Activated T-helper 2 cell treated with anti-CD3 and anti-CD28 coated beads, Interferon-gamma antibody, Interleukin-2, Interleukin-4, amounts not matched to agents 10 μg/mL and 5 μg/mL and 100 μg/mL, durations not matched to agents 14 hours and 24 hours and 36 hours (primary cell): ENCODE data around the gene CMIP. TPM values are rescaled to one million over a fixed set of nuclear protein-coding genes. Genes with fewer than 3 reads are reported as not detected.

Source experiments
- DNase-seq: peaks from one replicate; pipeline ENCODE4 v3.0.0; 2021; ENCODE audit warnings: low spot score
- H3K27ac Mint-ChIP-seq: one replicate; pipeline ENCODE4 v1.8.0; 2021; ENCODE audit warnings: mixed read lengths
- H3K27me3 Mint-ChIP-seq: one replicate; pipeline ENCODE4 v1.8.0; 2021; ENCODE audit warnings: low read depth, mixed read lengths
- H3K36me3 Mint-ChIP-seq: one replicate; pipeline ENCODE4 v1.8.0; 2021; ENCODE audit warnings: low read depth, mixed read lengths
- H3K4me1 Mint-ChIP-seq: one replicate; pipeline ENCODE4 v1.8.0; 2021; ENCODE audit warnings: low read depth, mixed read lengths
- H3K4me3 Mint-ChIP-seq: one replicate; pipeline ENCODE4 v1.8.0; 2021; ENCODE audit warnings: low read depth, mild to moderate bottlenecking, moderate library complexity, mixed read lengths
- H3K9me3 Mint-ChIP-seq: one replicate; pipeline ENCODE4 v1.8.0; 2021; ENCODE audit warnings: mixed read lengths
- intact Hi-C: fragments of 100-400 bp; cut with micrococcal nuclease; formaldehyde crosslinking; loops from one replicate; pipeline ENCODE4 v1.15.1; 2023
- total RNA-seq: library from RNA; stranded (reverse); gene quantifications from 2 replicates; pipeline ENCODE4 v1.2.3, GENCODE V29; 2022

Gene CMIP
- total RNA-seq, 1 donor from 2014 or later: 68.0 TPM

- peaks cover 49% of the 10 kb centered on the region for H3K36me3 Mint-ChIP-seq
- H3K9me3 Mint-ChIP-seq: no peaks in the 10 kb centered on the region
- no peak overlapping the region for H3K27ac Mint-ChIP-seq
- DNase-seq: no peak
- no peak overlapping the region for H3K4me3 Mint-ChIP-seq
- H3K27me3 Mint-ChIP-seq: no peaks in the 10 kb centered on the region
- intact Hi-C loops: loop anchor here (10.0 kb wide), 1 partner anchor 287 kb away; no protein-coding TSS in a partner anchor
- peaks cover 26% of the 10 kb centered on the region for H3K4me1 Mint-ChIP-seq
Measured at GRCh38 chr16:81692021-81692420, 247.4 kb downstream of the CMIP start.

DNA sequence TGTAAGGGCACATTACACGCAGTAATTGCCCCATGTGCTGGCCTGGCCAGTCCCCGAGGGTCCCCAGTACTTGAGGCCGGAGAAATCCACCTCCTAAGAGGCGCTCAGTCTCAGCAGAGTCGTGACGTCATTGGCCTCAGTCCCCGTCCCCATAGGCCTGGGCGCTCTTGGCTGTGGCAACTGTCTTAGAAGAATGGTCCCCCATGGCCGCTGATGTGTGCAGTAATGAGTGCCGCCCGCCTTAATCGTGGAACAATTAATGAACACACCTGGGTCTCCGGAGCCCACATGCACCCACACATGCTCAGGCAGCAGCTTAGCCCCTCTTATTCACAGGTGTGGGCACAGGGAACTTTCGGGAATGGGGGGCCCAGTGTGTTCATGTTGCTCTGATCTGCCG, 248.0 kb downstream of the CMIP start:
- Mint-ChIP-seq H3K9me3 (no peaks in the 10 kb centered on the region), H3K36me3 (peaks cover 50% of the 10 kb centered on the region), H3K4me1 (peaks cover 25% of the 10 kb centered on the region), H3K27ac (peak overlapping the region; percentile 8), H3K4me3 (no peak overlapping the region), H3K27me3 (no peaks in the 10 kb centered on the region)
- intact Hi-C loops: loop anchor here (10.0 kb wide), 1 partner anchor 288 kb away; no protein-coding TSS in a partner anchor
- no peak for DNase-seq

GRCh38 chr16:81693041-81693743, 248.6 kb downstream of the CMIP start:
- intact Hi-C loops: loop anchor here (10.0 kb wide), 1 partner anchor 288 kb away; no protein-coding TSS in a partner anchor
- no peaks in the 10 kb centered on the region for H3K9me3 Mint-ChIP-seq
- no peaks in the 10 kb centered on the region for H3K27me3 Mint-ChIP-seq
- peaks cover 44% of the 10 kb centered on the region for H3K36me3 Mint-ChIP-seq
- H3K27ac Mint-ChIP-seq: peak overlapping the region; percentile 8
- H3K4me1 Mint-ChIP-seq: peaks cover 19% of the 10 kb centered on the region
- no peak for DNase-seq
- no peak overlapping the region for H3K4me3 Mint-ChIP-seq

- intact Hi-C loops: loop anchor here (10.0 kb wide), 1 partner anchor 289 kb away; no protein-coding TSS in a partner anchor
- Mint-ChIP-seq H3K27ac (peak overlapping the region; percentile 19), H3K36me3 (peaks cover 42% of the 10 kb centered on the region), H3K9me3 (no peaks in the 10 kb centered on the region), H3K4me3 (no peak overlapping the region), H3K4me1 (peaks cover 14% of the 10 kb centered on the region), H3K27me3 (no peaks in the 10 kb centered on the region)
- DNase-seq: no peak
Measured at GRCh38 chr16:81693744-81694303, 249.2 kb downstream of the CMIP start.

GRCh38 chr16:81694494-81695280, 250.1 kb downstream of the CMIP start:
- intact Hi-C loops: loop anchor here (10.0 kb wide), 1 partner anchor 290 kb away; no protein-coding TSS in a partner anchor
- H3K27me3 Mint-ChIP-seq: no peaks in the 10 kb centered on the region
- DNase-seq: no peak
- H3K27ac Mint-ChIP-seq: peak overlapping the region; percentile 77
- H3K4me1 Mint-ChIP-seq: peaks cover 12% of the 10 kb centered on the region
- H3K4me3 Mint-ChIP-seq: no peak overlapping the region
- H3K9me3 Mint-ChIP-seq: no peaks in the 10 kb centered on the region
- H3K36me3 Mint-ChIP-seq: peaks cover 39% of the 10 kb centered on the region

DNA sequence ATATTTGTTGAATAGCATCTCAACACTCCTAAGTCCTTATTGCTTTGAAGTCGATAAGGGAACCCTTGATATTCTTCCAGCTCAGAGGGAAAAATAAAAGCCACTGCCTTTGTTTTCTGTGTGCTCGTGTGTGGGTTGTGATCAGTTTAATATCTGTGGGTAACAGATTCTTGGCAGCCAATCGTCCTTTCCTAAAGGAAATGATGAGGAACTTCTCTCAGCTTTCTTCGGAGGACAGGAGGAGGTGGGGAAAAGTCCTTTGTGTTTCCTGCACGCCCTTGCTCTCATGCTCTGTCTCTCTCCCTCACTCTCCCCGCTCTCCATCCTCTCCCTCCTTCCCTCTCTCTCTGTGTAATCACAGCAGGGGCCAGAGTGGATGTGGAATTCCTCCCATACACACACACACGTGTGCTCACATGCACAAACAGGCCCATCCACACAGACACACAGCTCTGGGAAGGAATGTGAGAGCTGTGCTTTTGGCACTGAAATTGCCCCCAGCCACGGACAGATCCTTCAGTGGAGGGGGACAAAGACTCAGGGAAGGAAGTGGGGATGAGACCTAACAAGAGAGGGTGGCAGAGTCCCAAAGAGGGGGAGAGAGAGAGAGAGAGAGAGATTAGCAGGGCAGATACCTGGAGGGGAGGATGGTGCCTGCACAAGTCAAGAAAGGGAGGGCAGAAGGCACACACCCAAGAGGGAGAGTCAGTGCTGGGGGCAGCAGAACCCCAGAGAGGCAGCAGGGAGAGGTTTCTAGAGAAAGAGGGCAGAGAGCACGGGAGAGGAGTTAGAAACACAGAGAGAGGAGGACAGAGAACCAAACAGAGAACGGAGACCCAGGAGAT, 250.9 kb downstream of the CMIP start:
- Mint-ChIP-seq H3K4me1 (peaks cover 14% of the 10 kb centered on the region), H3K36me3 (peaks cover 47% of the 10 kb centered on the region), H3K9me3 (no peaks in the 10 kb centered on the region), H3K27me3 (no peaks in the 10 kb centered on the region), H3K27ac (peak overlapping the region; percentile 77), H3K4me3 (no peak overlapping the region)
- DNase-seq: no peak
- intact Hi-C loops: loop anchor here (2.0 to 10.0 kb wide), 2 partner anchors 63 to 291 kb away; no protein-coding TSS in a partner anchor

- Mint-ChIP-seq H3K27ac (peak overlapping the region; percentile 67), H3K9me3 (no peaks in the 10 kb centered on the region), H3K27me3 (no peaks in the 10 kb centered on the region), H3K4me3 (no peak overlapping the region), H3K4me1 (peaks cover 13% of the 10 kb centered on the region), H3K36me3 (peaks cover 47% of the 10 kb centered on the region)
- DNase-seq: no peak
- intact Hi-C loops: loop anchor here (2.0 to 10.0 kb wide), 2 partner anchors 64 to 292 kb away; no protein-coding TSS in a partner anchor
Measured at GRCh38 chr16:81696166-81696960, 251.8 kb downstream of the CMIP start.

DNA sequence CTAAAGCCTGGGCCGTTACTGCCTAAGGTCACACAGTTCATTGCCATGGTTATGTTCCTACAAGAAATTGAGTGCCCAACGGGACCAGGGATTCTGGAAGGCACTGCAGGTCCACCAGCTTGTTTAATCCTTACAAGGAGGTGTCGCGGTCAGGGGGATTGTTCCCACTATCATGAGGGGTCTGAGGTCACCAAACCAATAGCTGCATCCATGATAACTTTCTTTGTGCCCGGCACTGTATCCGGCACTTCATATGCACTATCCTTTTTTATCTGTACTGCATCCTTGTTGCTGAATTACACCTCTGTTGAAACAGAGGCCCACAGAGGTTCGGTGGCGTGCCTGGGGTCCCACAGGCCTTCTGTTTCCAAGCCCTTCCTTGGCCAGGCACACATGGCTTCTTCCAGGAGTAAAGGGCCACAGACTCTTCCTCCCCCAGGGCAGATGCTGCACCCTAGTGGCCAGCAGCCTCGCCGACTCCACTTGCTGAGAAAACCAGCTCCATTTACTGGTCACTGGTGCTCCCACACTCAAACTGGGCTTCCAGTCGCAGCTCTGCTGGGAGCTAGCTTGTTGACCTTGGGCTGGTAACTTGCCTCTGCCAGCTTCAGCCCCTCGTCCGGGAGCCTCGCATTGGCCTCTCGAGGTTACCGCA, 252.5 kb downstream of the CMIP start:
- H3K4me1 Mint-ChIP-seq: peaks cover 13% of the 10 kb centered on the region
- H3K27ac Mint-ChIP-seq: peak overlapping the region; percentile 63
- no peaks in the 10 kb centered on the region for H3K27me3 Mint-ChIP-seq
- intact Hi-C loops: loop anchor here (1.0 to 10.0 kb wide), 3 partner anchors 64 to 292 kb away; no protein-coding TSS in a partner anchor
- no peaks in the 10 kb centered on the region for H3K9me3 Mint-ChIP-seq
- peaks cover 42% of the 10 kb centered on the region for H3K36me3 Mint-ChIP-seq
- peak; percentile 37 for DNase-seq
- H3K4me3 Mint-ChIP-seq: no peak overlapping the region

- H3K4me3 Mint-ChIP-seq: no peak overlapping the region
- H3K9me3 Mint-ChIP-seq: no peaks in the 10 kb centered on the region
- no peak for DNase-seq
- no peaks in the 10 kb centered on the region for H3K27me3 Mint-ChIP-seq
- H3K4me1 Mint-ChIP-seq: peaks cover 13% of the 10 kb centered on the region
- H3K27ac Mint-ChIP-seq: no peak overlapping the region
- H3K36me3 Mint-ChIP-seq: peaks cover 46% of the 10 kb centered on the region
- intact Hi-C loops: loop anchor here (1.0 to 10.0 kb wide), 3 partner anchors 65 to 293 kb away; no protein-coding TSS in a partner anchor
Measured at GRCh38 chr16:81697616-81698309, 253.2 kb downstream of the CMIP start.

DNA sequence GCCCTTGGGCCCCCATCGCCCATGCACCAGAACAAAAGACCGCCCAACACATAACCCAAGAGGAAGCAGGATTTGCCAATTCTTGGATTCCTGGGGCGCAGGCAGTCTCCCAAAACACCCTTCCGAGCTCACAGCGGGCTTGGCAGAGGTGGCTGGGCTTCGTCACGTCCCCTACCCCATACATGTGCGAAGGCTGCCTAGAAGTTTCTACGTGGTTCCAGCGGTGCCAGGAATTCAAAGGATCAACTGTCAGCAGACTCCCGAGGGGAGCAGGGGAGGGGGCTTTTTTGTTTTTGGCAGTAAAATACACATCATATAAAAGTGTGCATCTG, 253.7 kb downstream of the CMIP start:
- Mint-ChIP-seq H3K4me1 (peaks cover 15% of the 10 kb centered on the region), H3K27me3 (no peaks in the 10 kb centered on the region), H3K27ac (no peak overlapping the region), H3K4me3 (no peak overlapping the region), H3K36me3 (peaks cover 46% of the 10 kb centered on the region), H3K9me3 (no peaks in the 10 kb centered on the region)
- no peak for DNase-seq
- intact Hi-C loops: loop anchor here (10.0 kb wide), 1 partner anchor 293 kb away; no protein-coding TSS in a partner anchor

DNA sequence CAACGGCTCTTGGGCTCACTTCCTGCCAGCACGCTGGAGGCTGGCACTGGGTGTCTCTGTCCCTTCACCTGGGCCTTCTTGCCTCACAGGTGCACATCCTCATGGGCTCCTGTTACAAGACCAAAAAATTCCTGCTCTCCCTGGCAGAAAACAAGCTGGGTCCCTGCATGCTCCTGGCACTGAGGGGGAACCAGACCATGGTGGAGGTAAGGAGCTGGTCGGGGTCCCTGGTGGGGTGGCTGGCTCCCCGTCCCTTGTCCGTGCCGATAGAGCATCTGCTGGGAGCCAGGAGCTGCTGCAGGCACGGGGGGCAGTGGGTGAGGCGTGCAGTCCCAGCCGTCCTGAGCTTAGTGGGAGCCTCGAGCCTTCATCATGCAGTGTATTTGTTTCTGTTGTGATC, 255.0 kb downstream of the CMIP start:
- H3K36me3 Mint-ChIP-seq: peaks cover 44% of the 10 kb centered on the region
- no peak for DNase-seq
- no peaks in the 10 kb centered on the region for H3K9me3 Mint-ChIP-seq
- no peak overlapping the region for H3K4me3 Mint-ChIP-seq
- H3K27me3 Mint-ChIP-seq: no peaks in the 10 kb centered on the region
- intact Hi-C loops: loop anchor here (10.0 kb wide), 1 partner anchor 295 kb away; no protein-coding TSS in a partner anchor
- H3K27ac Mint-ChIP-seq: no peak overlapping the region
- peaks cover 17% of the 10 kb centered on the region for H3K4me1 Mint-ChIP-seq
